Vagina (tissue), 2 donors: ENCODE results near the gene DYNLT3. TPM values are rescaled to one million over a fixed set of nuclear protein-coding genes. Genes with fewer than 3 reads are reported as not detected.

ENCODE experiments used
- DNase-seq, 2 donors: peaks; one replicate each; pipeline ENCODE4 v3.0.0-alpha.2; 2017; ENCODE audit errors: extremely low spot score in 2 of 2
- H3K27ac ChIP-seq: fragments of 200-600 bp; sonication (generic); one replicate; pipeline ENCODE4 v1.5.1; 2019
- H3K27me3 ChIP-seq: fragments of 200-600 bp; sonication (generic); one replicate; pipeline ENCODE4 v1.5.1; 2019
- H3K36me3 ChIP-seq, 2 donors: fragments of 200-600 bp; sonication (generic); one replicate each; pipeline ENCODE4 v1.5.1; 2017 to 2019
- H3K4me1 ChIP-seq: fragments of 200-600 bp; sonication (generic); one replicate; pipeline ENCODE4 v1.5.1; 2019
- H3K4me3 ChIP-seq, 2 donors: fragments of 200-600 bp; sonication (generic); 1 replicate in 1 of 2; 2 replicates in 1 of 2; pipeline ENCODE4 v1.5.1; 2016 to 2019
- H3K9me3 ChIP-seq: fragments of 200-600 bp; sonication (generic); one replicate; pipeline ENCODE4 v1.5.1; 2019
- CTCF ChIP-seq, 3 experiments: fragments of 450-650 bp in 2 of 3; fragments of 200-600 bp in 1 of 3; sonication (generic) in 1 of 3; IDR thresholded peaks; one replicate each; pipeline ENCODE4 v1.5.1; 2017 to 2019; ENCODE audit warnings: antibody characterized with exemption in 3 of 3, mild to moderate bottlenecking in 2 of 3, moderate library complexity in 2 of 3
- POLR2A ChIP-seq, 2 donors: fragments of 450-650 bp; IDR thresholded peaks; one replicate each; pipeline ENCODE4 v1.6.1; 2017; ENCODE audit warnings: antibody characterized with exemption in 2 of 2, mild to moderate bottlenecking in 2 of 2, moderate library complexity in 2 of 2
- POLR2AphosphoS5 ChIP-seq, 2 donors: sonication (generic); formaldehyde crosslinking; IDR thresholded peaks; one replicate each; pipeline ENCODE4 v1.9.0; 2017; ENCODE audit warnings: antibody characterized with exemption in 2 of 2, mild to moderate bottlenecking in 2 of 2, low read depth in 1 of 2; ENCODE audit not compliant: insufficient read depth in 1 of 2
- intact Hi-C: fragments of 100-400 bp; cut with DNase I; formaldehyde crosslinking; loops from one replicate; pipeline ENCODE4 v1.15.1; 2023
- small RNA-seq: library from RNA; depleted of rRNA; stranded (forward); fragments of <200 nt; gene quantifications from one replicate; pipeline ENCODE3, GENCODE V24; 2016
- total RNA-seq: library from RNA; depleted of rRNA; stranded (reverse); fragments of >200 nt; gene quantifications from one replicate; pipeline ENCODE4 v1.2.3, GENCODE V29; 2016

Gene DYNLT3
- total RNA-seq, 1 donor from 2014 or later: 18.7 TPM

DNA sequence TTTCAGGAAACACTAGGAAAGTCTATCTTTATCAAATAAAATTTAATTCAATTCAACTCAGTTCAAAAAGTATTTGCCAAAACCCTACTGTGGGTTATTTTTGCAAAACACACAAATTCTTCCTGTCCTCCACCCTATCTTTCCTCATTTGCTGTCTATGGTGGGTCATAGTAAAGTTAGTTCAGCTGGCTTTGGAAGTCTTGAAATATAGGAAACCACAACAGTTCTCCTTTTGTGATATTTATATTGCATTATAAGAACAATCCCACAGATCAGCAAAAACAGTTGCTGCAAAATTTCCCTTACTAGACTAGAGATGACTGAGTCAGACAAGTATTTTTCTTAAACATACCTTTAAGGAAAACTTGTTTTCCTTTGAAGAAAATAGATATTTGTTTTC lies 45.3 kb downstream of the DYNLT3 start:
- Histone ChIP-seq H3K4me3 (no peak overlapping the region), H3K9me3 (no peaks in the 10 kb centered on the region), H3K4me1 (no peaks in the 10 kb centered on the region), H3K27ac (no peak overlapping the region), H3K27me3 (no peaks in the 10 kb centered on the region), H3K36me3 (no peaks in the 10 kb centered on the region)
- DNase-seq: no peak
- intact Hi-C loops: no loop called here
- TF ChIP-seq CTCF (IDR thresholded peaks at IDR 0.05) (no peak), POLR2A (IDR thresholded peaks at IDR 0.05) (no peak), POLR2AphosphoS5 (IDR thresholded peaks at IDR 0.05; ENCODE audit: insufficient read depth in 1 of 2, low read depth in 1 of 2) (no peak)

- no peak for TF ChIP-seq POLR2A (IDR thresholded peaks at IDR 0.05)
- no peak for TF ChIP-seq CTCF (IDR thresholded peaks at IDR 0.05)
- TF ChIP-seq POLR2AphosphoS5 (IDR thresholded peaks at IDR 0.05; ENCODE audit: insufficient read depth in 1 of 2, low read depth in 1 of 2): no peak
- Histone ChIP-seq H3K36me3 (no peaks in the 10 kb centered on the region), H3K4me3 (no peak overlapping the region), H3K4me1 (no peaks in the 10 kb centered on the region), H3K27me3 (no peaks in the 10 kb centered on the region), H3K27ac (no peak overlapping the region), H3K9me3 (no peaks in the 10 kb centered on the region)
- intact Hi-C loops: no loop called here
- no peak for DNase-seq
Observed at GRCh38 chrX:37800717-37801116, 46.7 kb downstream of the DYNLT3 start.

- H3K4me1 ChIP-seq: no peaks in the 10 kb centered on the region
- intact Hi-C loops: no loop called here
- TF ChIP-seq POLR2AphosphoS5 (IDR thresholded peaks at IDR 0.05; ENCODE audit: insufficient read depth in 1 of 2, low read depth in 1 of 2): no peak
- no peak for TF ChIP-seq POLR2A (IDR thresholded peaks at IDR 0.05)
- TF ChIP-seq CTCF (IDR thresholded peaks at IDR 0.05): no peak
- H3K9me3 ChIP-seq: no peaks in the 10 kb centered on the region
- H3K27me3 ChIP-seq: no peaks in the 10 kb centered on the region
- no peaks in the 10 kb centered on the region for H3K36me3 ChIP-seq
- H3K4me3 ChIP-seq: no peak overlapping the region
- H3K27ac ChIP-seq: no peak overlapping the region
- DNase-seq: no peak
Observed at GRCh38 chrX:37799936-37800335, 47.4 kb downstream of the DYNLT3 start.

DNA sequence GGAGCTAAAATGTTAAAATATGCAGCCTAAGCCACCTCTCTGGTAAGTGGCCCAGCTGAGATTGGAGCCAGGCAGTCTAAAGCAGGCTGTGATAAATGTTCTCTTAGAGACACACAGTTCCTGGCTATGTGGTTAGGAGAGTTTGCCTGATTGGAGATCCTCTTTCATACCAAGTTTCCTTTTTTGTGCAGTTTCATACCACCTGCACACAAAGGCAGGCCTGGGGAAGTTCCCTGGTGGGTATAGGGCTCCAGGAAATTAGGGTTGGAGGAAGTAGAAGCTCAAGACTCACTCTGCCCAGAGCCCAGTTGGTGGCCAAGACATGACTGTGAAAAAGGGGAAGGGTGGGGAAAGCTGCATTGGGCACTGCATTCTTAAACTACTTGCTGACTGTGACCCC lies 50.6 kb downstream of the DYNLT3 start:
- no peaks in the 10 kb centered on the region for H3K9me3 ChIP-seq
- H3K27ac ChIP-seq: no peak overlapping the region
- no peak for DNase-seq
- no peaks in the 10 kb centered on the region for H3K36me3 ChIP-seq
- intact Hi-C loops: no loop called here
- H3K4me3 ChIP-seq: no peak overlapping the region
- no peaks in the 10 kb centered on the region for H3K4me1 ChIP-seq
- H3K27me3 ChIP-seq: no peaks in the 10 kb centered on the region
- TF ChIP-seq CTCF (IDR thresholded peaks at IDR 0.05): no peak
- no peak for TF ChIP-seq POLR2A (IDR thresholded peaks at IDR 0.05)
- TF ChIP-seq POLR2AphosphoS5 (IDR thresholded peaks at IDR 0.05; ENCODE audit: insufficient read depth in 1 of 2, low read depth in 1 of 2): no peak

GRCh38 chrX:37796310-37796709 lies 51.1 kb downstream of the DYNLT3 start:
- Histone ChIP-seq H3K4me3 (no peak overlapping the region), H3K4me1 (no peaks in the 10 kb centered on the region), H3K27me3 (no peaks in the 10 kb centered on the region), H3K27ac (no peak overlapping the region), H3K9me3 (no peaks in the 10 kb centered on the region), H3K36me3 (no peaks in the 10 kb centered on the region)
- no peak for DNase-seq
- intact Hi-C loops: no loop called here
- no peak for TF ChIP-seq CTCF (IDR thresholded peaks at IDR 0.05)
- TF ChIP-seq POLR2AphosphoS5 (IDR thresholded peaks at IDR 0.05; ENCODE audit: insufficient read depth in 1 of 2, low read depth in 1 of 2): no peak
- TF ChIP-seq POLR2A (IDR thresholded peaks at IDR 0.05): no peak

Small RNA genes within 50 kb of the gene (small RNA-seq; reads per million reads assigned to genes)
- not detected for gene RNU6-49P

Other genes starting within 250 kb of the DYNLT3 start
- gene XK, start 161.8 kb downstream of the DYNLT3 start, total RNA-seq: 2.0 TPM
- 6.9 TPM for gene CYBB, start 67.5 kb downstream of the DYNLT3 start, total RNA-seq
- 1.2 TPM for gene SYTL5, start 159.0 kb upstream of the DYNLT3 start, total RNA-seq